HEK293 (cell line): ENCODE results near the gene SREBF1.
A peak's percentile ranks its signal among the peaks of the same experiment; 100 is the strongest.

Experiments used
- CTCF ChIA-PET: fragments of 350-600 bp; formaldehyde crosslinking; extraction: SDS; loops from one replicate; lab custom pipeline; 2021; ENCODE audit warnings: antibody characterized with exemption; lab: Yijun Ruan, JAX
- POLR2A ChIA-PET: fragments of 300-600 bp; formaldehyde crosslinking; extraction: SDS; loops from one replicate; lab custom pipeline; 2020; ENCODE audit warnings: antibody characterized with exemption, inconsistent platforms; lab: Yijun Ruan, JAX
- H3K27ac ChIP-seq: fragments of 200-500 bp; sonication (Bioruptor generic); 2 replicates; pipeline ENCODE4 v1.5.1; 2014; ENCODE audit warnings: low read depth, low read length, control low read depth, inconsistent platforms; ENCODE audit errors: extremely low read depth
- H3K36me3 ChIP-seq, 2 experiments: fragments of 200-500 bp in 1 of 2; sonication (Bioruptor generic) in 1 of 2; 1 replicate in 1 of 2; 2 replicates in 1 of 2; pipeline ENCODE4 v1.5.1; 2014 to 2017; ENCODE audit warnings: inconsistent platforms in 2 of 2, low read length in 2 of 2; ENCODE audit not compliant: control insufficient read depth in 2 of 2, insufficient read depth in 1 of 2
- H3K4me1 ChIP-seq: fragments of 200-500 bp; sonication (Bioruptor generic); 2 replicates; pipeline ENCODE4 v1.5.1; 2014; ENCODE audit warnings: mild to moderate bottlenecking, low read length, inconsistent platforms; ENCODE audit not compliant: control insufficient read depth, insufficient read depth
- H3K4me3 ChIP-seq: 2 replicates; pipeline ENCODE4 v1.5.1; 2011; ENCODE audit warnings: low read depth, mild to moderate bottlenecking, control low read depth, low read length, moderate library complexity
- H3K9me3 ChIP-seq: fragments of 200-500 bp; sonication (Bioruptor generic); 2 replicates; pipeline ENCODE4 v1.5.1; 2014; ENCODE audit warnings: low read depth, low read length, inconsistent platforms; ENCODE audit not compliant: control insufficient read depth, insufficient read depth
- AEBP2 ChIP-seq: fragments of 450-650 bp; formaldehyde crosslinking; IDR thresholded peaks from 2 replicates; pipeline ENCODE4 v1.5.1; 2016; ENCODE audit warnings: missing biosample characterization, missing genetic modification characterization, borderline replicate concordance
- GLIS2 ChIP-seq: fragments of 450-650 bp; formaldehyde crosslinking; IDR thresholded peaks from 2 replicates; pipeline ENCODE4 v1.5.1; 2016; ENCODE audit warnings: missing biosample characterization, missing genetic modification characterization
- KLF1 ChIP-seq: fragments of 450-650 bp; formaldehyde crosslinking; IDR thresholded peaks from 2 replicates; pipeline ENCODE4 v1.5.1; 2016; ENCODE audit warnings: missing biosample characterization, missing genetic modification characterization
- KLF17 ChIP-seq: fragments of 450-650 bp; formaldehyde crosslinking; IDR thresholded peaks from 2 replicates; pipeline ENCODE4 v1.5.1; 2016; ENCODE audit warnings: missing biosample characterization, missing genetic modification characterization
- KLF7 ChIP-seq: fragments of 450-650 bp; formaldehyde crosslinking; IDR thresholded peaks from 2 replicates; pipeline ENCODE4 v1.5.1; 2016; ENCODE audit warnings: missing biosample characterization, missing genetic modification characterization, borderline replicate concordance
- YY1 ChIP-seq: fragments of 450-650 bp; formaldehyde crosslinking; IDR thresholded peaks from 2 replicates; pipeline ENCODE4 v1.5.1; 2018; ENCODE audit warnings: missing biosample characterization, missing genetic modification characterization
- YY2 ChIP-seq: fragments of 450-650 bp; formaldehyde crosslinking; IDR thresholded peaks from 2 replicates; pipeline ENCODE4 v1.5.1; 2016; ENCODE audit warnings: missing biosample characterization, missing genetic modification characterization
- ZBTB1 ChIP-seq: fragments of 450-650 bp; formaldehyde crosslinking; IDR thresholded peaks from 2 replicates; pipeline ENCODE4 v1.5.1; 2016; ENCODE audit warnings: missing biosample characterization, missing genetic modification characterization
- ZFP37 ChIP-seq: fragments of 450-650 bp; formaldehyde crosslinking; IDR thresholded peaks from 2 replicates; pipeline ENCODE4 v1.5.1; 2016; ENCODE audit warnings: missing biosample characterization, missing genetic modification characterization
- ZNF169 ChIP-seq: fragments of 450-650 bp; formaldehyde crosslinking; IDR thresholded peaks from 2 replicates; pipeline ENCODE4 v1.5.1; 2016; ENCODE audit warnings: missing biosample characterization, missing genetic modification characterization
- ZNF221 ChIP-seq: fragments of 450-650 bp; formaldehyde crosslinking; IDR thresholded peaks from 2 replicates; pipeline ENCODE4 v1.5.1; 2017; ENCODE audit warnings: missing biosample characterization, missing genetic modification characterization, borderline replicate concordance
- ZNF24 ChIP-seq: fragments of 450-650 bp; formaldehyde crosslinking; IDR thresholded peaks from 2 replicates; pipeline ENCODE4 v1.5.1; 2016; ENCODE audit warnings: missing biosample characterization, missing genetic modification characterization
- ZNF394 ChIP-seq: fragments of 450-650 bp; formaldehyde crosslinking; IDR thresholded peaks from 2 replicates; pipeline ENCODE4 v1.5.1; 2016; ENCODE audit warnings: missing biosample characterization, missing genetic modification characterization, mild to moderate bottlenecking, moderate library complexity, borderline replicate concordance
- ZNF426 ChIP-seq: fragments of 450-650 bp; formaldehyde crosslinking; IDR thresholded peaks from 2 replicates; pipeline ENCODE4 v1.5.1; 2017; ENCODE audit warnings: missing biosample characterization, missing genetic modification characterization, mild to moderate bottlenecking, inconsistent platforms, moderate library complexity
- ZNF48 ChIP-seq: fragments of 450-650 bp; formaldehyde crosslinking; IDR thresholded peaks from 2 replicates; pipeline ENCODE4 v1.5.1; 2016; ENCODE audit warnings: missing biosample characterization, missing genetic modification characterization
- ZSCAN16 ChIP-seq: fragments of 450-650 bp; formaldehyde crosslinking; IDR thresholded peaks from 2 replicates; pipeline ENCODE4 v1.5.1; 2016; ENCODE audit warnings: missing biosample characterization, missing genetic modification characterization
- ZXDB ChIP-seq: fragments of 450-650 bp; formaldehyde crosslinking; IDR thresholded peaks from 2 replicates; pipeline ENCODE4 v1.5.1; 2016; ENCODE audit warnings: missing biosample characterization, missing genetic modification characterization

The SREBF1 gene

GRCh38 chr17:17847118-17847689 lies 10.4 kb upstream of the SREBF1 start:
- H3K9me3 ChIP-seq, result no peaks in the 10 kb centered on the region
- H3K4me3 ChIP-seq, result no peak overlapping the region
- peaks cover 0 to 3% of the 10 kb centered on the region in 2 experiments; a peak in 1 of 3 replicates for H3K36me3 ChIP-seq
- ChIA-PET POLR2A (interaction anchor here (6.2 kb wide), 1 partner anchor 11 kb away, joined by 31 read pairs; the partner anchor contains the start of gene SREBF1), CTCF (interaction anchor here (2.5 kb wide), 1 partner anchor 13 kb away, joined by 12 read pairs; no protein-coding TSS in a partner anchor)
- H3K27ac ChIP-seq, result no peak overlapping the region
- H3K4me1 ChIP-seq, result peaks cover 25% of the 10 kb centered on the region
- TF ChIP-seq KLF1 (tag by site-specific recombination) (peak; percentile 68), YY2 (no peak), KLF17 (tag by site-specific recombination) (0 out of 2 replicates have a peak, but pooled peaks have one; percentile 19)
- TF ChIP-seq, all 188 proteins: peak for 2

- Histone ChIP-seq H3K9me3 (no peaks in the 10 kb centered on the region), H3K27ac (no peak overlapping the region), H3K36me3 (peaks cover 0 to 3% of the 10 kb centered on the region in 2 experiments; a peak in 1 of 3 replicates), H3K4me1 (peaks cover 25% of the 10 kb centered on the region), H3K4me3 (no peak overlapping the region)
- TF ChIP-seq ZFP37, result no peak
- TF ChIP-seq AEBP2 (tag by site-specific recombination), result no peak
- no peak for TF ChIP-seq ZBTB1 (tag by site-specific recombination)
- TF ChIP-seq ZNF426 (tag by site-specific recombination), result no peak
- no peak for TF ChIP-seq ZNF169 (tag by site-specific recombination)
- TF ChIP-seq YY1, result no peak
- TF ChIP-seq ZNF48 (tag by site-specific recombination), result no peak
- no peak for TF ChIP-seq ZSCAN16 (tag by site-specific recombination)
- no peak for TF ChIP-seq ZNF24 (tag by site-specific recombination)
- no peak for TF ChIP-seq ZNF221 (tag by site-specific recombination)
- no peak for TF ChIP-seq ZXDB (tag by site-specific recombination)
- TF ChIP-seq KLF7 (tag by site-specific recombination), result no peak
- CTCF ChIA-PET, result no interaction called here
- POLR2A ChIA-PET, result interaction anchor here (0.9 to 6.2 kb wide), 2 partner anchors 11 to 35 kb away, joined by 4 to 31 read pairs; partner anchors contain the start of gene SREBF1
Measured at GRCh38 chr17:17846645-17847044, 9.9 kb upstream of the SREBF1 start.

GRCh38 chr17:17846003-17846402 lies 9.2 kb upstream of the SREBF1 start:
- ChIA-PET CTCF (interaction anchor here (0.6 kb wide), 1 partner anchor 84 kb away, joined by 3 read pairs; no protein-coding TSS in a partner anchor), POLR2A (interaction anchor here (0.9 to 6.2 kb wide), 2 partner anchors 10 to 35 kb away, joined by 4 to 31 read pairs; partner anchors contain the start of gene SREBF1)
- Histone ChIP-seq H3K36me3 (peaks cover 0 to 3% of the 10 kb centered on the region in 2 experiments; a peak in 1 of 3 replicates), H3K4me3 (no peak overlapping the region), H3K27ac (no peak overlapping the region), H3K4me1 (peaks cover 25% of the 10 kb centered on the region), H3K9me3 (no peaks in the 10 kb centered on the region)
- 0 out of 2 replicates have a peak, but pooled peaks have one; percentile 21 for TF ChIP-seq GLIS2
- no peak for TF ChIP-seq ZNF394 (tag by site-specific recombination)
